Measurements from ENCODE around the gene CACNA1H. TPM values are rescaled to one million over a fixed set of nuclear protein-coding genes. Genes with fewer than 3 reads are reported as not detected.

Gene CACNA1H
- total and polyA plus RNA-seq, 2 donors (not counting 3 experiments of a cell fraction or from before 2014, with no cell fraction given) = 0.03 TPM; not detected in 1

- no TSS peak for BruUV-seq (replicated peaks)
- Histone ChIP-seq H3K4me3 (replicated peaks in 1 of 3; ENCODE audit: insufficient read depth in 1 of 3, low read depth in 1 of 3, low read length in 3 of 3) (no peak overlapping the region), H3K4me2 (ENCODE audit: insufficient read depth, low read length) (no peak overlapping the region), H4K20me1 (replicated peaks; ENCODE audit: control insufficient read depth, extremely low read depth, insufficient read depth, low read length) (no peaks in the 10 kb centered on the region), H3K9ac (replicated peaks; ENCODE audit: extremely low read depth, insufficient read depth, low read length) (no peak overlapping the region), H3K27ac (ENCODE audit: insufficient read depth, low read depth, low read length) (no peak overlapping the region), H3K36me3 (ENCODE audit: control insufficient read depth in 2 of 2, extremely low read depth in 1 of 2, insufficient read depth in 2 of 2, low read length in 2 of 2) (no peaks in the 10 kb centered on the region), H2AFZ (ENCODE audit: low read depth, low read length) (no peak overlapping the region), H3K4me1 (ENCODE audit: control insufficient read depth, extremely low read depth, insufficient read depth, low read length) (no peaks in the 10 kb centered on the region), H3K9me1 (replicated peaks; ENCODE audit: control insufficient read depth, extremely low read depth, insufficient read depth, low read length) (no peaks in the 10 kb centered on the region), H3K27me3 (ENCODE audit: control insufficient read depth in 2 of 2, insufficient read depth in 2 of 2, low read length in 2 of 2) (no peaks in the 10 kb centered on the region), H3K79me2 (ENCODE audit: control insufficient read depth, insufficient read depth, low read length) (no peaks in the 10 kb centered on the region), H3K9me3 (replicated peaks; ENCODE audit: control insufficient read depth, insufficient read depth, low read length) (no peaks in the 10 kb centered on the region)
- CTCF ChIA-PET = interaction anchor here (0.7 kb wide), 1 partner anchor 166 kb away, joined by 3 read pairs; no protein-coding TSS in a partner anchor
- dilution Hi-C loops (cut with MboI; ENCODE audit: extremely low pct_ligation_motif_present, low sequenced_read_pairs) (no loop called here), intact Hi-C loops (cut with micrococcal nuclease) (no loop called here)
- TF ChIP-seq POLR2AphosphoS5 (IDR thresholded peaks at IDR 0.05; ENCODE audit: insufficient read depth, low read depth, low read length) = no peak
- no peak for TF ChIP-seq GATA2 (IDR thresholded peaks at IDR 0.05; ENCODE audit: insufficient read depth, insufficient read length, low read depth, low read length)
- TF ChIP-seq EZH2 (IDR thresholded peaks at IDR 0.05; ENCODE audit: borderline replicate concordance, low read depth, low read length, severe bottlenecking) = no peak
- no peak for TF ChIP-seq MYC (IDR thresholded peaks at IDR 0.05; ENCODE audit: low read depth, low read length)
- TF ChIP-seq FOS (IDR thresholded peaks at IDR 0.05; ENCODE audit: borderline replicate concordance, insufficient read depth, low read length) = no peak
- no peak for TF ChIP-seq CTCF (IDR thresholded peaks at IDR 0.05; ENCODE audit: extremely low read depth in 1 of 2, insufficient read depth in 1 of 2, low read depth in 1 of 2, low read length in 2 of 2)
- no peak for TF ChIP-seq JUN (IDR thresholded peaks at IDR 0.05; ENCODE audit: borderline replicate concordance, insufficient read depth, insufficient read length, low read depth)
- no peak for FAIRE-seq
- DNase-seq (ENCODE audit: low read depth, low spot score) = no peak
- POLR2A ChIA-PET = no interaction called here
Observed at GRCh38 chr16:1134776-1135458, 18.0 kb upstream of the CACNA1H start.

Measured in endothelial cell of umbilical vein (primary cell).